ENCODE measurements around the gene RIPOR1.
A peak's percentile ranks its signal among the peaks of the same experiment; 100 is the strongest.

The RIPOR1 gene

DNA sequence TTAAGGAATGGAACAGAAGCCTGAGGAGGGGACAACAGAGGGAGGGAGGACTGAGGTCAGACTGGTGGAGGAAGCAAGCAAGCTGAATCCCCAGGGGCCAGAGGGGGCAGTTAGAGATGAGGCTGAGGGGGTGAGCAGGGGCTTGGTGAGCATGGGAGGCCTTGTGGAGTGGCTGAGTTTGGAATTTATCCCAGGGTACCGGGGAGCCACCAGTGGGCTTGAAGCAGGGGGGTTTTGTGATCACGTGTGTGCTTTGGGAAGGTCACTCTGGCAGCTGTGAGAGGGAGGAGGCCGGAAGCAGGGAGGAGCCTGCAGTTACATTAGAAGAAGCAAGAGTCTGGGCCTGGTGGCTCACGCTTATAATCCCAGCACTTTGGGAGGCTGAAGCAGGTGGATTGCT is 23.8 kb downstream of the RIPOR1 start:
- Histone ChIP-seq H3K4me3 (ENCODE audit: low read depth in 1 of 2, low read length in 2 of 2) (no peak overlapping the region), H3K27ac (ENCODE audit: low read depth, low read length) (no peak overlapping the region), H3K36me3 (ENCODE audit: control insufficient read depth in 1 of 2, insufficient read depth in 2 of 2, low read length in 2 of 2) (no peaks in the 10 kb centered on the region), H3K27me3 (ENCODE audit: control insufficient read depth in 1 of 2, insufficient read depth in 2 of 2, low read length in 2 of 2) (no peaks in the 10 kb centered on the region), H3K9ac (ENCODE audit: low read depth in 1 of 2, low read length in 2 of 2) (no peak overlapping the region), H3K9me3 (ENCODE audit: control insufficient read depth in 1 of 2, low read length in 2 of 2) (no peaks in the 10 kb centered on the region), H3K4me1 (ENCODE audit: control insufficient read depth in 1 of 2, insufficient read depth in 2 of 2, low read length in 2 of 2) (peaks cover 8 to 13% of the 10 kb centered on the region in 2 donors)

DNA sequence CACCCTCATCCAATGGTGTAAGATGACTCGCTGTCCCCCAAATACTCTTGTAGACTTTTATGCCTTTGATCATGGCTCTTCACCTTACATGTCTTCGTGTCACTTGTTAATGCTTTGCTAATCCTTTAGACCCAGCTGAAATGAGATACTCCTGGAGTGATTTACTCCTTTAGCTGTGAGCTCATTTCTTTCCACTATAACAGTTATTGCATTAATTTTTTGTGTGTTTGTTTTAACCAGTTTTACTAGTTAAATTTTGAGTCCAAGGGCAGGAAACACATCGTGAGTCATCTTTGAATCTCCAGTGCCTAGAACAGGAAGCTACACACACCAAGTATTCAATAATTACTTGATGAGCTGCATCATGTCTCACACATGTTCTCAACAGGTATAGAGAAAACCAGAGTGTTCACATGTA is 27.2 kb downstream of the RIPOR1 start:
- Histone ChIP-seq H3K4me3 (ENCODE audit: low read depth in 1 of 2, low read length in 2 of 2) (no peak overlapping the region), H3K36me3 (ENCODE audit: control insufficient read depth in 1 of 2, insufficient read depth in 2 of 2, low read length in 2 of 2) (no peaks in the 10 kb centered on the region), H3K27ac (ENCODE audit: low read depth, low read length) (no peak overlapping the region), H3K9me3 (ENCODE audit: control insufficient read depth in 1 of 2, low read length in 2 of 2) (no peaks in the 10 kb centered on the region), H3K4me1 (ENCODE audit: control insufficient read depth in 1 of 2, insufficient read depth in 2 of 2, low read length in 2 of 2) (peaks cover 0 to under 1% of the 10 kb centered on the region in 2 donors), H3K9ac (ENCODE audit: low read depth in 1 of 2, low read length in 2 of 2) (no peak overlapping the region), H3K27me3 (ENCODE audit: control insufficient read depth in 1 of 2, insufficient read depth in 2 of 2, low read length in 2 of 2) (no peaks in the 10 kb centered on the region)

DNA sequence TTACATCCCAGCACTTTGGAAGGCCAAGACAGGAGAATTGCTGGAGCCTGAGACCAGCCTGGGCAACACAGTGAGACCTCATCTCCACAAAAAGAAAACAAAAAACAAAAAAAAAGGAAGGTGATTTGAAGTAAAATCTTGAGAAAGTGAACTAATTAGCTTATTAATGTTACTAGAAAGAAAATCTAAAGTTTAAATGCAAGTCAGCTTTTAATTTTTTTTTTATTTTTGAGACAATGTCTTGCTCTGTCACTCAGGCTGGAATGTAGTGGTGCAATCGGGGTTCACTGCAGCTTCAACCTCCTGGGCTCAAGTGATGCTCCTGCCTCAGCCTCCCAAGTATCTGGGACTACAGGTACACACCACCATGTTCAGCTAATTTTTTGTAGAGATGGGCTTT is 30.2 kb downstream of the RIPOR1 start:
- H3K27ac ChIP-seq (ENCODE audit: low read depth, low read length) = no peak overlapping the region
- peaks cover 7 to 11% of the 10 kb centered on the region in 2 donors for H3K4me1 ChIP-seq (ENCODE audit: control insufficient read depth in 1 of 2, insufficient read depth in 2 of 2, low read length in 2 of 2)

DNA sequence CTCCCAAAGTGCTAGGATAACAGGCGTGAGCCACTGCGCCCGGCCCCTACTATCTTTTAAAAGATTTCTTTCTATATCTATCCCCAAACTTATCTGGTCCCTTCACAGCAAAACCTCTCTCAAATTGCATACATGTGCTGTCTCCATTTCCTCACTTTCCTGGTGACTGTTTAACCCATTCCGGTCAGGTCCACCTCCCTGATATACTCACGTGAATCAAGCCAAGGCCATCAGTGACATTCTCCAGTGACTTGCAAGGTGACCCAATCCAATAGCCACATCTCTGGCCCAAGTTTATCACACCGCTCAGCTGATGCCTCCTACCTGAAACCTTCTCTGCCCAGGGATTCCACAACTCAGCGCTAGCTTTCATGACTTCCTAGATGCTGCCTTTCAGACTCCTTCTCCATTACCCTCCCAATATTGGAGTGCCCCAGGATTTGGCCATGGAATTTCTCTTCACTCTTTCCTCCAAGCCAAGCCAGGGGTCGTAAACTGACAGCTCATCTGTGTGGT is 32.3 kb downstream of the RIPOR1 start:
- H3K27me3 ChIP-seq (ENCODE audit: control insufficient read depth in 1 of 2, insufficient read depth in 2 of 2, low read length in 2 of 2) = no peaks in the 10 kb centered on the region
- peak overlapping the region in 1 of 2 donors; percentile 93 for H3K9ac ChIP-seq (ENCODE audit: low read depth in 1 of 2, low read length in 2 of 2)
- no peaks in the 10 kb centered on the region for H3K9me3 ChIP-seq (ENCODE audit: control insufficient read depth in 1 of 2, low read length in 2 of 2)
- no peaks in the 10 kb centered on the region for H3K36me3 ChIP-seq (ENCODE audit: control insufficient read depth in 1 of 2, insufficient read depth in 2 of 2, low read length in 2 of 2)
- no peak overlapping the region for H3K27ac ChIP-seq (ENCODE audit: low read depth, low read length)
- peaks cover 18 to 22% of the 10 kb centered on the region in 2 donors for H3K4me1 ChIP-seq (ENCODE audit: control insufficient read depth in 1 of 2, insufficient read depth in 2 of 2, low read length in 2 of 2)
- peak overlapping the region in 1 of 2 donors; percentile 86 for H3K4me3 ChIP-seq (ENCODE audit: low read depth in 1 of 2, low read length in 2 of 2)

More for the DNA sequence above, 30.2 kb downstream of the RIPOR1 start:
- Histone ChIP-seq H3K4me3 (ENCODE audit: low read depth in 1 of 2, low read length in 2 of 2) (no peak overlapping the region), H3K9ac (ENCODE audit: low read depth in 1 of 2, low read length in 2 of 2) (no peak overlapping the region), H3K27me3 (ENCODE audit: control insufficient read depth in 1 of 2, insufficient read depth in 2 of 2, low read length in 2 of 2) (no peaks in the 10 kb centered on the region), H3K9me3 (ENCODE audit: control insufficient read depth in 1 of 2, low read length in 2 of 2) (no peaks in the 10 kb centered on the region), H3K36me3 (ENCODE audit: control insufficient read depth in 1 of 2, insufficient read depth in 2 of 2, low read length in 2 of 2) (no peaks in the 10 kb centered on the region)

DNA sequence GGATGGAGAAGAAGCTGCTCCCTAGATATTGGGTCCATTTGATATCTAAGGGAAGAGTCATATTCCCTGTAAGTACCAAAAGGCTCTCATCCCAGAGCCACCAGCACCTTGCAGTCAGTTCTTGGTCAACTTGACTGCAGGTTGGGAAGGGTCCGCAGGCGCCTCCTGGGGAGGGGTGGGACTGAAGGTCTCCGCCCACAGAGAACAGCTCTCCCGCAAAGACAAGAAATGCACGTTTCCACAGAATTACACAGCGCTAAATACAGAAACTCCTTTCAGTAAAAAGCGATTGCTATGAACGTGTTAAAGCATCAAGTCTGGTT is 32.8 kb downstream of the RIPOR1 start:
- peak overlapping the region; percentile 95 for H3K27ac ChIP-seq (ENCODE audit: low read depth, low read length)
- no peaks in the 10 kb centered on the region for H3K9me3 ChIP-seq (ENCODE audit: control insufficient read depth in 1 of 2, low read length in 2 of 2)
- H3K27me3 ChIP-seq (ENCODE audit: control insufficient read depth in 1 of 2, insufficient read depth in 2 of 2, low read length in 2 of 2) = no peaks in the 10 kb centered on the region
- H3K4me1 ChIP-seq (ENCODE audit: control insufficient read depth in 1 of 2, insufficient read depth in 2 of 2, low read length in 2 of 2) = peaks cover 21 to 22% of the 10 kb centered on the region in 2 donors
- peak overlapping the region; percentile 75 to 86 for H3K4me3 ChIP-seq (ENCODE audit: low read depth in 1 of 2, low read length in 2 of 2)
- H3K9ac ChIP-seq (ENCODE audit: low read depth in 1 of 2, low read length in 2 of 2) = peak overlapping the region; percentile 77 to 93
- no peaks in the 10 kb centered on the region for H3K36me3 ChIP-seq (ENCODE audit: control insufficient read depth in 1 of 2, insufficient read depth in 2 of 2, low read length in 2 of 2)

DNA sequence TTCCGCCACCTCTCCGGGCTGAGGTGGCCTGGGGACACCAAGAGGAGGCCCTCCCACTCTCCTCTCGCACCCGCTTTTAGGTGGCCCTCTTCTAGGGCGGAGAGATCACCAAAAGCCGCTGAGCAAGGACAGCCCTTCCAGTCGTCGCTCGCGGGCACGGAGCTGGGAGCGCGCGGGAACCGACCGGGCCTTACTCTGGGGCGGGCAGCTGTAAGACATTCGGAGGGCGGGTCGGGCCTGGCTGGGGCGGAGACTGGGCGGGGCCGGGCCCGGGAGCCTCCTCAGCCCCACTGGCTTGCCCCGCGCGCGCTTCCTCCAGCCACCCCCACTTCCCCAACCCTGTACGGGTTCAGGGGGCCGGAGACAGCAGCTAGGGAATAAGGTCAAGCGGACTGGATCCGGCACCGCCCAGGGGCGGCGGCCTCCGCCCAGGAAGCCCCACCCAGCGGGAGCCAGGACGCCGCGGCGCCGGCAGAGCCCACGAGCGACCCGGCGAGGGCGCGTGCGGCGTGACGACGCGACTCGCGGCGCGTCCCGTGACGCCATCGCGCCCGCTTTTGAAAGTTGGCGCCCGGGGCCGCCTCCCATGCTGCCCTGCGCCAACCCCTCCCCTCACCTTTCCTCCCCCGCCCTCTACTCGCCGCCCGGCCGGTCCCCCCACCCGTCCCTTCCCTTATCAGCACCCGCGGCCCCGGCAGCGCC is 33.3 kb downstream of the RIPOR1 start:
- Histone ChIP-seq H3K27me3 (ENCODE audit: control insufficient read depth in 1 of 2, insufficient read depth in 2 of 2, low read length in 2 of 2) (no peaks in the 10 kb centered on the region), H3K36me3 (ENCODE audit: control insufficient read depth in 1 of 2, insufficient read depth in 2 of 2, low read length in 2 of 2) (no peaks in the 10 kb centered on the region), H3K4me3 (ENCODE audit: low read depth in 1 of 2, low read length in 2 of 2) (peak overlapping the region; percentile 75 to 86), H3K9me3 (ENCODE audit: control insufficient read depth in 1 of 2, low read length in 2 of 2) (no peaks in the 10 kb centered on the region), H3K4me1 (ENCODE audit: control insufficient read depth in 1 of 2, insufficient read depth in 2 of 2, low read length in 2 of 2) (peaks cover 21 to 25% of the 10 kb centered on the region in 2 donors), H3K27ac (ENCODE audit: low read depth, low read length) (peak overlapping the region; percentile 95), H3K9ac (ENCODE audit: low read depth in 1 of 2, low read length in 2 of 2) (peak overlapping the region; percentile 77 to 93)

DNA sequence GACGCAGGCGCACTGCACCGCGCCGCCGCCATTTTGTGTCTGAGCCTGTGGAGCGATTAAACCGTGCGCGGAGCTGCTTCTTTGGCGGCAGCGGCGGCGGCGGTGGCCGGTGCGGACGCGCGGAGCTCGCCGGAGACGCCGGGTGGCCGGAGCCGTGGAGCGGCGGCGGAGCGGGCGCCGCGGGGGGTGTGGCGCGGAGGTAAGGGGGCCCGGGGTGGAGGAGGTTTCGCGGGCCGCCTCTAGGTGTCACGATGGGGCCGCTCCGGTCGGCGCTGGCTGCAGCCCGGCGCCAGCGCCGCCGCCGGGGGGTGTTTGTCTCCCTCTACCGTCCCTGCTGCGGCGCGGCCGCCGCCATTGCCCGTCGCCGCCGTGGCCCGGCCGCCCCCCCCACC is 33.9 kb downstream of the RIPOR1 start, which contains the start of gene CTCF:
Gene CTCF, plus strand, starts transcription at position 1 of the 392 bp plus-strand sequence. CDS start 48,307 bp downstream, outside the sequence.
- H3K4me3 ChIP-seq (ENCODE audit: low read depth in 1 of 2, low read length in 2 of 2) = peak within 1 kb of the TSS; percentile 86 to 98
- peak within 1 kb of the TSS; percentile 84 to 96 for H3K9ac ChIP-seq (ENCODE audit: low read depth in 1 of 2, low read length in 2 of 2)
- no peaks in the 10 kb centered on the region for H3K36me3 ChIP-seq (ENCODE audit: control insufficient read depth in 1 of 2, insufficient read depth in 2 of 2, low read length in 2 of 2)
- H3K9me3 ChIP-seq (ENCODE audit: control insufficient read depth in 1 of 2, low read length in 2 of 2) = no peaks in the 10 kb centered on the region
- no peaks in the 10 kb centered on the region for H3K27me3 ChIP-seq (ENCODE audit: control insufficient read depth in 1 of 2, insufficient read depth in 2 of 2, low read length in 2 of 2)
- H3K27ac ChIP-seq (ENCODE audit: low read depth, low read length) = peak within 1 kb of the TSS; percentile 98
- peaks cover 21 to 30% of the 10 kb centered on the region in 2 donors for H3K4me1 ChIP-seq (ENCODE audit: control insufficient read depth in 1 of 2, insufficient read depth in 2 of 2, low read length in 2 of 2)

DNA sequence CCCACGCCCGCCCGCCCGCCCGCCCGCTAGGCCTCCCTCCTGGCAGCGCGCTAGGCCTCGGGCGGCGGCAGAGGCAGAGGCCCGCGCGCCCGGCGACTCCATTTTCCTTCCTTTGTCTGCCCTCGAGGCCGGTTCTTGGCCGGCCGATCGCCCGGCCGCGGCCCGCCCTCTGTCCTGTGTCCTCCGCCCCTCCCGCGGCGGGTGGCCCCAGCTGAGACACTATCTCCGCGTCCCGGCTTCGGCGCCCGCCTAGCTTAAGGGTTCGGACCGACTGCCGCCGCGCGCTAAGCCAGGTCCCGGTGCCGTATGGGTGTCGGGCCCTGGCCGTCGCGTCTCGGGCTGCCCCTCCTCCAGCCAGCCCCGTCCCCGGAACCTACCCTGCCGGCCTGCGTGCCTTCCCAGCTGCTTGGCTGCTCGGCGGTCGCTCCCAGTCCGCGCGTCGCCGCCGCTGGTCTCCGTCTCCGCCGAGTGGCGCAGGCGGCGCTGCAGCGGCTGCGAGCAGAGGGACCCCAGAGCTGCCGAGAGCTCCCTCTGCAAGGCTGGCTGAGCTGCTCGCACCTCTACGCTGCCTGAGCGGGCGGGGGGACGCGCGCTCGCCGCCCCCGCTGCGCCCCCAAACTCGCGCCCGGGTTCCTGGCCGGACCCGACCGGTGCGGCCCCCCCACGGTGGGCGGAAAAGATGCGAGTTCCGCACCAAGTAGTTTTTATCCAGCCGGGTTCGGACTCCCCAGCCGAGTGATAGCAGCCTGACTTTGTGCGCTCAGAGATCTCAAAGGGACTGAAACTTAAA is 34.5 kb downstream of the RIPOR1 start:
- Histone ChIP-seq H3K36me3 (ENCODE audit: control insufficient read depth in 1 of 2, insufficient read depth in 2 of 2, low read length in 2 of 2) (no peaks in the 10 kb centered on the region), H3K9ac (ENCODE audit: low read depth in 1 of 2, low read length in 2 of 2) (peak overlapping the region; percentile 84 to 96), H3K4me3 (ENCODE audit: low read depth in 1 of 2, low read length in 2 of 2) (peak overlapping the region; percentile 77 to 98), H3K27ac (ENCODE audit: low read depth, low read length) (peak overlapping the region; percentile 98), H3K27me3 (ENCODE audit: control insufficient read depth in 1 of 2, insufficient read depth in 2 of 2, low read length in 2 of 2) (no peaks in the 10 kb centered on the region), H3K9me3 (ENCODE audit: control insufficient read depth in 1 of 2, low read length in 2 of 2) (no peaks in the 10 kb centered on the region), H3K4me1 (ENCODE audit: control insufficient read depth in 1 of 2, insufficient read depth in 2 of 2, low read length in 2 of 2) (peaks cover 21 to 30% of the 10 kb centered on the region in 2 donors)

DNA sequence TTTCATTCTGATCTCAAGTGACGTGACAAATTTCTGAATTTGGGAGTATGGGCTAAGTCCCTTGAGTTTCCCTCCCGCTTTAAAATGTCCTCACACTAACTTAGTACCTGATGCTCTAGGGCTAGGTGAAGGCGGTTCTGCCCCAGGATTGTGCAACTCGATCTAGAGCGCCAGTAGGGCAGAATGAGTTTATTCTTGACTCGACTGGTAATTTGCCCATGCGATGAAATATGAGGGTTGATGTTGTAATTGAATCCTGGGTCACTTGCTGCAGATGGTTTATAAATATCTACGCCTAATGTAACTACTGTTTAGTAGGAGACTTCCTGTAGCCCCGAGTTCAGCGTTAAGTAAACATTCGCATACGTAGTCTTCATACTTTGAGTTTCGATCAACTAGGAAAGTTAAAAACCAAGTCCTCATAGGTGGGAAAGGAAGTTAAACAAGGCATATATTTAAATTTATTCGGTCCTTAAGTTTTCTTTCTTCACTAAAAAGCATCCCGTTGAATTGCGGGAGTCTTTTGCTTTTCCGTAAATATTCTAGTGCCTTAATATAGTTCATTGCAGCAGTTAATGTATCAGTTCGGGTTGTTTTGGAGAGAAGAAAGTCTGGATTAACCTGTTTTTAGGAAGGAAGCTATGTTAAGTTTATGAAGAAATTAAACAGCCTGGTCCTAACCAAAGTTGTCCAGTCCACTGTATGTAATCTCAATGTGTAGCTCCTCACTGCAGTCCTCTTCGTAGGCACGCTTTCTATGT is 35.3 kb downstream of the RIPOR1 start:
- H3K9ac ChIP-seq (ENCODE audit: low read depth in 1 of 2, low read length in 2 of 2) = peak overlapping the region; percentile 84 to 96
- H3K4me1 ChIP-seq (ENCODE audit: control insufficient read depth in 1 of 2, insufficient read depth in 2 of 2, low read length in 2 of 2) = peaks cover 21 to 30% of the 10 kb centered on the region in 2 donors
- H3K27ac ChIP-seq (ENCODE audit: low read depth, low read length) = peak overlapping the region; percentile 98
- peak overlapping the region; percentile 77 to 98 for H3K4me3 ChIP-seq (ENCODE audit: low read depth in 1 of 2, low read length in 2 of 2)
- H3K36me3 ChIP-seq (ENCODE audit: control insufficient read depth in 1 of 2, insufficient read depth in 2 of 2, low read length in 2 of 2) = no peaks in the 10 kb centered on the region
- no peaks in the 10 kb centered on the region for H3K9me3 ChIP-seq (ENCODE audit: control insufficient read depth in 1 of 2, low read length in 2 of 2)
- no peaks in the 10 kb centered on the region for H3K27me3 ChIP-seq (ENCODE audit: control insufficient read depth in 1 of 2, insufficient read depth in 2 of 2, low read length in 2 of 2)
